Thyroid gland (tissue), 4 donors: ENCODE results near the gene DEPP1. TPM values are rescaled to one million over a fixed set of nuclear protein-coding genes. Genes with fewer than 3 reads are reported as not detected.

ENCODE experiments used
- DNase-seq, 2 donors: peaks; one replicate each; pipeline ENCODE4 v3.0.0-alpha.2; 2019
- H3K27ac ChIP-seq, 3 donors: fragments of 200-600 bp; sonication (generic); 1 replicate in 2 of 3; 2 replicates in 1 of 3; pipeline ENCODE4 v1.5.1; 2016 to 2019; ENCODE audit warnings: mild to moderate bottlenecking in 1 of 3, moderate library complexity in 1 of 3
- H3K27me3 ChIP-seq: fragments of 200-600 bp; sonication (generic); one replicate; pipeline ENCODE4 v1.5.1; 2019
- H3K36me3 ChIP-seq, 2 donors: fragments of 200-600 bp; sonication (generic); one replicate each; pipeline ENCODE4 v1.5.1; 2016 to 2019
- H3K4me1 ChIP-seq, 2 donors: fragments of 200-600 bp; sonication (generic); one replicate each; pipeline ENCODE4 v1.5.1; 2017 to 2019
- H3K4me3 ChIP-seq, 3 donors: fragments of 200-600 bp; sonication (generic); replicated peaks in 1 of 3; 1 replicate in 2 of 3; 2 replicates in 1 of 3; pipeline ENCODE4 v1.5.1; 2016; ENCODE audit warnings: mild to moderate bottlenecking in 1 of 3
- H3K9me3 ChIP-seq: fragments of 200-600 bp; sonication (generic); one replicate; pipeline ENCODE4 v1.5.1; 2017
- CTCF ChIP-seq, 6 experiments: fragments of 200-600 bp in 3 of 6; fragments of 450-650 bp in 3 of 6; sonication (generic) in 3 of 6; IDR thresholded peaks; one replicate each; pipeline ENCODE4 v1.5.1; 2016 to 2019; ENCODE audit warnings: antibody characterized with exemption in 6 of 6, mild to moderate bottlenecking in 2 of 6, inconsistent platforms in 1 of 6, moderate library complexity in 1 of 6
- POLR2A ChIP-seq, 2 donors: fragments of 450-650 bp; IDR thresholded peaks; one replicate each; pipeline ENCODE4 v1.6.1; 2017; ENCODE audit warnings: antibody characterized with exemption in 2 of 2, mild to moderate bottlenecking in 2 of 2, moderate library complexity in 1 of 2
- WGBS, 2 donors: methylation state at CpG; one replicate each; pipeline ENCODE4 v1.1.5; 2017; 5-methylcytosine and 5-hydroxymethylcytosine counted together
- intact Hi-C: fragments of 100-400 bp; cut with DNase I; formaldehyde crosslinking; loops from one replicate; pipeline ENCODE4 v1.15.1; 2023
- total RNA-seq, 4 donors: library from RNA; depleted of rRNA; stranded (reverse); fragments of >200 nt; gene quantifications; one replicate each; pipeline ENCODE4 v1.2.3, GENCODE V29; 2016

DEPP1 gene
- total RNA-seq, 4 donors from 2014 or later: 45.1 to 518 (median 182) TPM

- Histone ChIP-seq H3K27ac (peak overlapping the region; percentile 79 to 97 (median 95)), H3K4me1 (peaks cover 69 to 83% of the 10 kb centered on the region in 2 donors), H3K9me3 (no peaks in the 10 kb centered on the region), H3K36me3 (peaks cover 53 to 54% of the 10 kb centered on the region in 2 donors), H3K4me3 (no peak overlapping the region), H3K27me3 (no peaks in the 10 kb centered on the region)
- WGBS, 2 donors: 31 to 37% methylated on average over 16 to 18 of the region's 18 CpGs
- peak; percentile 87 to 90 for DNase-seq
- intact Hi-C loops: loop anchor here (2.0 kb wide), 1 partner anchor 39 kb away; no protein-coding TSS in a partner anchor
- TF ChIP-seq POLR2A (IDR thresholded peaks at IDR 0.05) (no peak), CTCF (IDR thresholded peaks at IDR 0.05) (no peak)
Measured at GRCh38 chr10:44973323-44974081, 5.1 kb downstream of the DEPP1 start.

- Histone ChIP-seq H3K4me1 (peaks cover 70 to 83% of the 10 kb centered on the region in 2 donors), H3K4me3 (no peak overlapping the region), H3K27ac (peak overlapping the region; percentile 79 to 97 (median 95)), H3K36me3 (peaks cover 47 to 52% of the 10 kb centered on the region in 2 donors), H3K27me3 (no peaks in the 10 kb centered on the region), H3K9me3 (no peaks in the 10 kb centered on the region)
- WGBS, 2 donors: 61 to 64% methylated on average over 3 to 4 of the region's 6 CpGs
- intact Hi-C loops: no loop called here
- peak; percentile 43 to 66 for DNase-seq
- TF ChIP-seq POLR2A (IDR thresholded peaks at IDR 0.05) (no peak), CTCF (IDR thresholded peaks at IDR 0.05) (no peak)
Measured at GRCh38 chr10:44972874-44973306, 5.7 kb downstream of the DEPP1 start.

GRCh38 chr10:44971935-44972757, 6.5 kb downstream of the DEPP1 start:
- intact Hi-C loops: no loop called here
- 94 to 97% methylated on average over 9 to 11 of the region's 12 CpGs for WGBS, 2 donors

GRCh38 chr10:44971434-44971833, 7.2 kb downstream of the DEPP1 start:
- Histone ChIP-seq H3K27me3 (no peaks in the 10 kb centered on the region), H3K4me1 (peaks cover 72 to 83% of the 10 kb centered on the region in 2 donors), H3K9me3 (no peaks in the 10 kb centered on the region), H3K4me3 (no peak overlapping the region), H3K27ac (peak overlapping the region in 2 of 3 donors; percentile 95 to 97), H3K36me3 (peaks cover 33 to 39% of the 10 kb centered on the region in 2 donors)
- TF ChIP-seq POLR2A (IDR thresholded peaks at IDR 0.05) (no peak), CTCF (IDR thresholded peaks at IDR 0.05) (no peak)
- peak in 1 of 2 donors; percentile 5 for DNase-seq
- intact Hi-C loops: no loop called here
- WGBS, 2 donors: 88 to 94% methylated on average over 2 to 10 of the region's 11 CpGs

More at GRCh38 chr10:44971935-44972757, 6.5 kb downstream of the DEPP1 start:
- Histone ChIP-seq H3K27ac (peak overlapping the region; percentile 79 to 97 (median 95)), H3K4me3 (no peak overlapping the region), H3K9me3 (no peaks in the 10 kb centered on the region), H3K4me1 (peaks cover 70 to 83% of the 10 kb centered on the region in 2 donors), H3K36me3 (peaks cover 40 to 45% of the 10 kb centered on the region in 2 donors), H3K27me3 (no peaks in the 10 kb centered on the region)
- peak in 1 of 2 donors; percentile 3 for DNase-seq
- TF ChIP-seq CTCF (IDR thresholded peaks at IDR 0.05): no peak
- no peak for TF ChIP-seq POLR2A (IDR thresholded peaks at IDR 0.05)
